Measurements from ENCODE around the gene RAPGEF4. TPM values are rescaled to one million over a fixed set of nuclear protein-coding genes. Genes with fewer than 3 reads are reported as not detected.

The RAPGEF4 gene
- polyA plus RNA-seq, 3 donors: not detected

DNA sequence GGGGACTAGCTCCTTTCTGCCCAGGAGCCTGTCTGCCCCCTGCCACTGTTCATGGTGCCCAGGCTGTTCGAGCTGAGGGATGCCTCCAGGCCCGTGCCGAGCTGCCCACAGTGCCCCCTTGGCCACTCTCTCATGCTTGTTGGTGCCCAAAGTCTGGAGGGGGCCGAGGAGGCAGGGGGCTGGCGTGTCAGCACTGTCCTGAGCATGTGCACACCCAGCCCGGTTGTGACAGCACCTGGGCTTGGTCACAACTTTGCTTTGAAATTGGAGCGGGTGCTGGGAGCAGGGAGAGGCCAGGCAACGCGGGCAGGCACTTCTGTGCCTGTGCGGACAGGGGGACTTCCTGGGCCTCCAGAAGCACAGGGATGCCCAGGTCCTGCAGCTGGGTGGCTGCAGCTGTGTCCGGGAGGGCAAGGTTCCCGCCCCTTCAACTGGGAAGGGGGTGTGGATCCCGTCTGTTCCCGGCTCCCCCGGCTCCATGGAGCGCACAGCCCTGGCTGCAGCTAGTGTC lies 22.2 kb upstream of the RAPGEF4 start:
- Mint-ChIP-seq H3K27ac (no peak overlapping the region), H3K36me3 (no peaks in the 10 kb centered on the region), H3K27me3 (ENCODE audit: low read depth in 3 of 3) (peaks cover 9 to 15% (median 9%) of the 10 kb centered on the region in 3 donors), H3K4me1 (no peaks in the 10 kb centered on the region), H3K4me3 (no peak overlapping the region), H3K9me3 (peaks cover 0 to 5% (median 0%) of the 10 kb centered on the region in 7 donors)
- TF ChIP-seq, protein P1, sequence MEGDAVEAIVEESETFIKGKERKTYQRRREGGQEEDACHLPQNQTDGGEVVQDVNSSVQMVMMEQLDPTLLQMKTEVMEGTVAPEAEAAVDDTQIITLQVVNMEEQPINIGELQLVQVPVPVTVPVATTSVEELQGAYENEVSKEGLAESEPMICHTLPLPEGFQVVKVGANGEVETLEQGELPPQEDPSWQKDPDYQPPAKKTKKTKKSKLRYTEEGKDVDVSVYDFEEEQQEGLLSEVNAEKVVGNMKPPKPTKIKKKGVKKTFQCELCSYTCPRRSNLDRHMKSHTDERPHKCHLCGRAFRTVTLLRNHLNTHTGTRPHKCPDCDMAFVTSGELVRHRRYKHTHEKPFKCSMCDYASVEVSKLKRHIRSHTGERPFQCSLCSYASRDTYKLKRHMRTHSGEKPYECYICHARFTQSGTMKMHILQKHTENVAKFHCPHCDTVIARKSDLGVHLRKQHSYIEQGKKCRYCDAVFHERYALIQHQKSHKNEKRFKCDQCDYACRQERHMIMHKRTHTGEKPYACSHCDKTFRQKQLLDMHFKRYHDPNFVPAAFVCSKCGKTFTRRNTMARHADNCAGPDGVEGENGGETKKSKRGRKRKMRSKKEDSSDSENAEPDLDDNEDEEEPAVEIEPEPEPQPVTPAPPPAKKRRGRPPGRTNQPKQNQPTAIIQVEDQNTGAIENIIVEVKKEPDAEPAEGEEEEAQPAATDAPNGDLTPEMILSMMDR (IDR thresholded peaks at IDR 0.05): no peak
- no peak overlapping the region for H3K4me3 ChIP-seq (replicated peaks in 1 of 3; ENCODE audit: low read depth in 2 of 3, low read length in 3 of 3)
- no peaks in the 10 kb centered on the region for H3K27me3 ChIP-seq (ENCODE audit: control insufficient read depth in 2 of 2, insufficient read depth in 2 of 2, low read length in 2 of 2)
- no peaks in the 10 kb centered on the region for H3K4me1 ChIP-seq (ENCODE audit: control insufficient read depth in 1 of 2, insufficient read depth in 2 of 2, low read length in 2 of 2)
- 90% methylated on average over 13 of the region's 16 CpGs for WGBS (ENCODE audit: insufficient coverage)
- DNase-seq: no peak
- H2AFZ ChIP-seq (ENCODE audit: insufficient read depth, low read depth, low read length, poor library complexity, severe bottlenecking): no peak overlapping the region
- no peaks in the 10 kb centered on the region for H3K36me3 ChIP-seq (replicated peaks in 1 of 2; ENCODE audit: control insufficient read depth in 1 of 2, insufficient read depth in 2 of 2, low read length in 2 of 2)
- H3K27ac ChIP-seq (ENCODE audit: low read depth in 1 of 2, low read length in 2 of 2): no peak overlapping the region
- no peaks in the 10 kb centered on the region for H3K9me3 ChIP-seq (replicated peaks in 1 of 2; ENCODE audit: control insufficient read depth in 1 of 2, insufficient read depth in 1 of 2, low read length in 2 of 2)
- H3K79me2 ChIP-seq (ENCODE audit: insufficient read depth, low read length): no peaks in the 10 kb centered on the region
- H3K4me2 ChIP-seq (replicated peaks; ENCODE audit: extremely low read depth, low read length, poor library complexity, severe bottlenecking): no peak overlapping the region
- no peaks in the 10 kb centered on the region for H4K20me1 ChIP-seq (ENCODE audit: insufficient read depth, low read length)
- intact Hi-C loops (cut with micrococcal nuclease): no loop called here
- H3K9ac ChIP-seq (ENCODE audit: insufficient read depth, low read length, poor library complexity, severe bottlenecking): no peak overlapping the region

DNA sequence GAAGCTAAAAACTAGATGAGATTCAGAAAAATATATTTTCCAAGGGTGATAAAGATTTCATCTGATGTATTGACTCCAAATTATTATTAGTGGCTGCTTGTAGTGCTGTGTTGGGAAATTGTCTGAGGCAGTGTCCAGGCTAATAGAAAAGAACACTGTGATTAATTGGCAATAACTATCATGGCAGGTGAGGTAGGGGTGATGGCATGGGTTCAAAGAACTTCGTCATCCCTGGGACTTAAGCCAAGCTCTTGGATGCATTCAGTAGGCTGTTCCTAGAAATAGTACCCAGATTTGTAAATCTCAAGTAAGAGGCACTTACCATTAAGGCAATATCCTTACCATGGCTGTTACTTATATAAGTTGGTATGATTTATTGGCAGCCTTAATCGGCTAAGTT lies 13.2 kb upstream of the RAPGEF4 start:
- Histone ChIP-seq H3K36me3 (replicated peaks in 1 of 2; ENCODE audit: control insufficient read depth in 1 of 2, insufficient read depth in 2 of 2, low read length in 2 of 2) (no peaks in the 10 kb centered on the region), H3K9ac (ENCODE audit: insufficient read depth, low read length, poor library complexity, severe bottlenecking) (no peak overlapping the region), H3K4me3 (replicated peaks in 1 of 3; ENCODE audit: low read depth in 2 of 3, low read length in 3 of 3) (no peak overlapping the region), H3K79me2 (ENCODE audit: insufficient read depth, low read length) (no peaks in the 10 kb centered on the region), H3K27ac (ENCODE audit: low read depth in 1 of 2, low read length in 2 of 2) (no peak overlapping the region), H3K4me2 (replicated peaks; ENCODE audit: extremely low read depth, low read length, poor library complexity, severe bottlenecking) (no peak overlapping the region), H3K27me3 (ENCODE audit: control insufficient read depth in 2 of 2, insufficient read depth in 2 of 2, low read length in 2 of 2) (no peaks in the 10 kb centered on the region), H3K4me1 (ENCODE audit: control insufficient read depth in 1 of 2, insufficient read depth in 2 of 2, low read length in 2 of 2) (no peaks in the 10 kb centered on the region), H2AFZ (ENCODE audit: insufficient read depth, low read depth, low read length, poor library complexity, severe bottlenecking) (no peak overlapping the region), H3K9me3 (replicated peaks in 1 of 2; ENCODE audit: control insufficient read depth in 1 of 2, insufficient read depth in 1 of 2, low read length in 2 of 2) (no peaks in the 10 kb centered on the region), H4K20me1 (ENCODE audit: insufficient read depth, low read length) (no peaks in the 10 kb centered on the region)
- Mint-ChIP-seq H3K4me1 (no peaks in the 10 kb centered on the region), H3K27me3 (ENCODE audit: low read depth in 3 of 3) (peaks cover 4 to 5% (median 5%) of the 10 kb centered on the region in 3 donors), H3K27ac (no peak overlapping the region), H3K9me3 (no peaks in the 10 kb centered on the region), H3K4me3 (no peak overlapping the region), H3K36me3 (no peaks in the 10 kb centered on the region)
- intact Hi-C loops (cut with micrococcal nuclease): no loop called here
- no peak for DNase-seq
- TF ChIP-seq, protein P1 (IDR thresholded peaks at IDR 0.05): no peak
- WGBS (ENCODE audit: insufficient coverage): no CpG with 5 or more reads among the region's 2 CpGs
